ENCODE data around the gene ANXA8L1.
"Not testable (repeated sequence)": the region's sequence is repeated elsewhere in the genome, so short reads cannot be mapped to it uniquely, and the experiment has no call there.

ANXA8L1 gene

DNA sequence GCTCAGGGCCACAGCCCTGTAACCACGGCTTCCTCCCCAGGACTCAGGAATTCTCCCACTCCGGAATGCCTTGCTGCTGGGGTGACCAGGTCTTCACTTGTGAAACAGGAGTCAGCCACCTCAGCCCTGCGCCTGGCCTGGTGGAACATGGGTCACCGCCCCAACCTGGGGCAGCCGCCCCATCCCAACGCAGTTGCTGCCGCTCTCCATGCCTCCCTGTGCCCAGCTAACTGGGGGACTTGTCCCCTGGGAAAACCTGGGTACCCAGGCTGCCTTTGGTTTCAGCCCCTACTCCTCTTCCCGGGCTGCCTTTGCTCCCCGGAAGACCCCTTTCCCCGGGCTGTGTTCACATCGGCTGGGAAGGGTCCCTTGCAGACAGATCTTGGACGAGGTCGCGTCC, 22.2 kb downstream of the ANXA8L1 start:
- not testable (repeated sequence) for DNase-seq (ENCODE audit: low read depth)

GRCh38 chr10:46398212-46398886, 22.8 kb downstream of the ANXA8L1 start:
- not testable (repeated sequence) for DNase-seq (ENCODE audit: low read depth)

GRCh38 chr10:46409556-46409955, 34.0 kb downstream of the ANXA8L1 start:
- DNase-seq (ENCODE audit: low read depth): not testable (repeated sequence)

- DNase-seq (ENCODE audit: low read depth): not testable (repeated sequence)
These were observed 35.5 kb downstream of the ANXA8L1 start for GRCh38 chr10:46411123-46411522.

- DNase-seq (ENCODE audit: low read depth): not testable (repeated sequence)
These were observed 37.1 kb downstream of the ANXA8L1 start for GRCh38 chr10:46412665-46413064.

DNA sequence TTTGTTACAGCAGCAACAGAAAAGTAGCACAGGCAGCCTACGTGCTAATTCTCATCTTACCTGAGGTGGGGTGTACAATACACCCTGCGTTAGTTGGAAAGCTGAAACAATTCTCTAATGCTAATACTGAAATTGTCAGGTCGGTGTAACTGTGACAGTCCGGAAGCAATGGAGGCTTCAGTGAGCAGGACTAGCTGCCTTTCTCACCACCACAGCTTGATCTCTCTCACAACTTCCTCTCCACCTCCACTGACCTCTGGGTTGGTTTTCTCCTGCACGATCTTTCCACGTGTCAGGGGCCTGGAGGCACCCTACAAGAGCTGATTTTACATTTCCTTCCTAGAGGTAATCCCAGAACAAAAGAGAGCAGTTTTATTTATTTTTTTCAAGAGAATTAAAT, 39.7 kb downstream of the ANXA8L1 start:
- not testable (repeated sequence) for DNase-seq (ENCODE audit: low read depth)

GRCh38 chr10:46418283-46418682, 42.7 kb downstream of the ANXA8L1 start:
- not testable (repeated sequence) for DNase-seq (ENCODE audit: low read depth)

GRCh38 chr10:46419570-46420379, 44.2 kb downstream of the ANXA8L1 start:
- not testable (repeated sequence) for DNase-seq (ENCODE audit: low read depth)

DNA sequence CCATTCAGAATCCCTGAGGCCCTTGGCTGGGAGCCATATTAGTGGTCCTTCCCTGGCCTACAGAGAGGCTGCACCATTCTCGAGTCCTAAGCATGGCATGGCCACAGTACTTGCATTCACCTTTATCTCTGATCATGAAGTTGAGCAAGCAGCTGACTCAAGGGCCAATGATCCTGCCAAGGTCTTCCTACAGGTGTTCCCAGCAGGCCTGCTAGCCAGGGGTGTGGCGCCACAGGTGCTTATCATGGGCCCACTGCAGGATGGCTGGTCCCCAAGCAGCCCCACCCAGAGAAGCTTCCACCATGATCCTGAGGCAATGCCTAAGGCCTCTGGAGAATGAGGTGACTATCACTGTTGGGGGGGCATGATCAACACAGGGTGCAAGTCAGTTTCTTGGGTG, 48.0 kb downstream of the ANXA8L1 start:
- not testable (repeated sequence) for DNase-seq (ENCODE audit: low read depth)

GRCh38 chr10:46440942-46441341, 65.4 kb downstream of the ANXA8L1 start:
- not testable (repeated sequence) for DNase-seq (ENCODE audit: low read depth)
